ENCODE results near the gene CDT1.

DNA sequence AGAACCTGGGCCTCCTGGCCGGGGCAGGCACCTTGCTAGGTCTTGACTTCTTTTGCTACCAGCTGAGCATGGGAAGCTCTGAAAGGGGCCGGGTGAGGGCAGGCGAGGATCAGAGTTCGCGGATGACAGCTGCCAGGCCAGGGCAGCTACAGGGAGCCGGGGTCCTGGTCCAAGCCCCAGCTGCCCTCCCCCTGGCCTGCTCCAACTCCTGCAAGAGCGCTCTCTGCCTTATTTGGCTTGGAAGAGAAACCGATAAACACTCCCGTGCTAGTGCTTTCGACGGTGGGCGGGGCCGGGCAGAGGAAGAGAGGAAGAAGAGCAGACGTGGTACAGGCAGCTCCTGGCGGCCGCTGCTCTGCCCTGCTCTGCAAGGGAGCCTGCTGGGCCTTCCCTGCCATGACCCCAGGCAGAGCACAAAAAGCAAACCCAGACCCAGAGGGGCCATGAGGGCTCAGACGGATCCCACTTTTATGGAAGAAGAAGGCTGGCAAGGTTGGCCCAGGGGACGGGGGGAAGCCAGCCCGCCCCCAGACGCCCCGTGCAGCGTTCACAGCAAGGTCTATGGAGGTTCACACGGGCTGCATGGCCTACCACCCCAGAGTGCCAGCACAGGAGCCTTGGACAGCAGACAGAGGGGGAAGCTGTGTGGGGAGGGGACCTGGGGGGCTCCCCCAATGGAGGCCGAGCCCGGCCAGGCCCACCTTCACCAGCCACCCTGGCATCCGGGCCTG is 44.2 kb upstream of the CDT1 start:
- TF ChIP-seq EP300 (IDR thresholded peaks at IDR 0.05) (no peak), CTCF (IDR thresholded peaks at IDR 0.05) (peak in 1 of 7 experiments; percentile 10), POLR2A (IDR thresholded peaks at IDR 0.05) (no peak)
